ENCODE measurements around the gene NTMT1. TPM values are rescaled to one million over a fixed set of nuclear protein-coding genes. Genes with fewer than 3 reads are reported as not detected.

Gene NTMT1
- total RNA-seq, 1 experiment from 2014 or later, result 22.4 TPM

- Histone ChIP-seq H3K79me2 (ENCODE audit: low read length) (no peaks in the 10 kb centered on the region), H3K27me3 (ENCODE audit: low read length) (no peaks in the 10 kb centered on the region), H3K9me2 (replicated peaks; ENCODE audit: insufficient read depth, low read length) (no peaks in the 10 kb centered on the region), H3K36me3 (ENCODE audit: insufficient read depth, low read length) (no peaks in the 10 kb centered on the region), H3K4me1 (ENCODE audit: low read length) (no peaks in the 10 kb centered on the region), H4K20me1 (ENCODE audit: insufficient read depth, low read depth, low read length) (no peaks in the 10 kb centered on the region), H3K9ac (ENCODE audit: low read length) (no peak overlapping the region), H3K4me2 (ENCODE audit: low read depth, low read length, poor library complexity, severe bottlenecking) (no peak overlapping the region), H3K27ac (ENCODE audit: low read length) (no peak overlapping the region), H3K4me3 (ENCODE audit: low read length) (no peak overlapping the region), H3K9me3 (ENCODE audit: low read length) (no peaks in the 10 kb centered on the region), H2AFZ (ENCODE audit: low read length) (no peak overlapping the region)
- no peak for DNase-seq
Observed at GRCh38 chr9:129665814-129666520, 40.0 kb downstream of the NTMT1 start.

- no peak overlapping the region for H3K4me2 ChIP-seq (ENCODE audit: low read depth, low read length, poor library complexity, severe bottlenecking)
- H3K9me3 ChIP-seq (ENCODE audit: low read length), result no peaks in the 10 kb centered on the region
- no peak overlapping the region for H2AFZ ChIP-seq (ENCODE audit: low read length)
- no peaks in the 10 kb centered on the region for H3K4me1 ChIP-seq (ENCODE audit: low read length)
- H4K20me1 ChIP-seq (ENCODE audit: insufficient read depth, low read depth, low read length), result no peaks in the 10 kb centered on the region
- H3K79me2 ChIP-seq (ENCODE audit: low read length), result no peaks in the 10 kb centered on the region
- H3K9me2 ChIP-seq (replicated peaks; ENCODE audit: insufficient read depth, low read length), result no peaks in the 10 kb centered on the region
- H3K27me3 ChIP-seq (ENCODE audit: low read length), result no peaks in the 10 kb centered on the region
- no peaks in the 10 kb centered on the region for H3K36me3 ChIP-seq (ENCODE audit: insufficient read depth, low read length)
- H3K9ac ChIP-seq (ENCODE audit: low read length), result no peak overlapping the region
- DNase-seq, result no peak
- no peak overlapping the region for H3K4me3 ChIP-seq (ENCODE audit: low read length)
- H3K27ac ChIP-seq (ENCODE audit: low read length), result no peak overlapping the region
Observed at GRCh38 chr9:129666575-129666974, 40.6 kb downstream of the NTMT1 start.

GRCh38 chr9:129667378-129667777, 41.4 kb downstream of the NTMT1 start:
- H3K4me2 ChIP-seq (ENCODE audit: low read depth, low read length, poor library complexity, severe bottlenecking), result no peak overlapping the region
- H3K9me3 ChIP-seq (ENCODE audit: low read length), result no peaks in the 10 kb centered on the region
- H3K36me3 ChIP-seq (ENCODE audit: insufficient read depth, low read length), result no peaks in the 10 kb centered on the region
- H3K27ac ChIP-seq (ENCODE audit: low read length), result no peak overlapping the region
- no peaks in the 10 kb centered on the region for H3K27me3 ChIP-seq (ENCODE audit: low read length)
- H3K4me1 ChIP-seq (ENCODE audit: low read length), result no peaks in the 10 kb centered on the region
- no peaks in the 10 kb centered on the region for H4K20me1 ChIP-seq (ENCODE audit: insufficient read depth, low read depth, low read length)
- no peak overlapping the region for H3K9ac ChIP-seq (ENCODE audit: low read length)
- no peak overlapping the region for H2AFZ ChIP-seq (ENCODE audit: low read length)
- no peak overlapping the region for H3K4me3 ChIP-seq (ENCODE audit: low read length)
- no peak for DNase-seq
- no peaks in the 10 kb centered on the region for H3K9me2 ChIP-seq (replicated peaks; ENCODE audit: insufficient read depth, low read length)
- no peaks in the 10 kb centered on the region for H3K79me2 ChIP-seq (ENCODE audit: low read length)

GRCh38 chr9:129667850-129668249, 41.9 kb downstream of the NTMT1 start:
- no peaks in the 10 kb centered on the region for H3K36me3 ChIP-seq (ENCODE audit: insufficient read depth, low read length)
- no peaks in the 10 kb centered on the region for H3K79me2 ChIP-seq (ENCODE audit: low read length)
- no peak for DNase-seq
- H3K9ac ChIP-seq (ENCODE audit: low read length), result no peak overlapping the region
- no peak overlapping the region for H3K27ac ChIP-seq (ENCODE audit: low read length)
- H3K27me3 ChIP-seq (ENCODE audit: low read length), result no peaks in the 10 kb centered on the region
- H2AFZ ChIP-seq (ENCODE audit: low read length), result no peak overlapping the region
- H3K4me1 ChIP-seq (ENCODE audit: low read length), result no peaks in the 10 kb centered on the region
- H3K4me2 ChIP-seq (ENCODE audit: low read depth, low read length, poor library complexity, severe bottlenecking), result no peak overlapping the region
- H4K20me1 ChIP-seq (ENCODE audit: insufficient read depth, low read depth, low read length), result no peaks in the 10 kb centered on the region
- no peak overlapping the region for H3K4me3 ChIP-seq (ENCODE audit: low read length)
- H3K9me2 ChIP-seq (replicated peaks; ENCODE audit: insufficient read depth, low read length), result no peaks in the 10 kb centered on the region
- no peaks in the 10 kb centered on the region for H3K9me3 ChIP-seq (ENCODE audit: low read length)

GRCh38 chr9:129669141-129669718, 43.3 kb downstream of the NTMT1 start:
- no peak overlapping the region for H2AFZ ChIP-seq (ENCODE audit: low read length)
- no peak overlapping the region for H3K4me2 ChIP-seq (ENCODE audit: low read depth, low read length, poor library complexity, severe bottlenecking)
- no peaks in the 10 kb centered on the region for H3K27me3 ChIP-seq (ENCODE audit: low read length)
- H3K27ac ChIP-seq (ENCODE audit: low read length), result no peak overlapping the region
- H3K9me2 ChIP-seq (replicated peaks; ENCODE audit: insufficient read depth, low read length), result no peaks in the 10 kb centered on the region
- H3K9ac ChIP-seq (ENCODE audit: low read length), result no peak overlapping the region
- no peak for DNase-seq
- H3K79me2 ChIP-seq (ENCODE audit: low read length), result no peaks in the 10 kb centered on the region
- no peaks in the 10 kb centered on the region for H3K9me3 ChIP-seq (ENCODE audit: low read length)
- H3K36me3 ChIP-seq (ENCODE audit: insufficient read depth, low read length), result no peaks in the 10 kb centered on the region
- H3K4me1 ChIP-seq (ENCODE audit: low read length), result no peaks in the 10 kb centered on the region
- no peaks in the 10 kb centered on the region for H4K20me1 ChIP-seq (ENCODE audit: insufficient read depth, low read depth, low read length)
- no peak overlapping the region for H3K4me3 ChIP-seq (ENCODE audit: low read length)

- no peaks in the 10 kb centered on the region for H3K9me3 ChIP-seq (ENCODE audit: low read length)
- DNase-seq, result no peak
- no peak overlapping the region for H3K4me2 ChIP-seq (ENCODE audit: low read depth, low read length, poor library complexity, severe bottlenecking)
- no peaks in the 10 kb centered on the region for H3K4me1 ChIP-seq (ENCODE audit: low read length)
- no peak overlapping the region for H3K9ac ChIP-seq (ENCODE audit: low read length)
- H4K20me1 ChIP-seq (ENCODE audit: insufficient read depth, low read depth, low read length), result no peaks in the 10 kb centered on the region
- no peaks in the 10 kb centered on the region for H3K9me2 ChIP-seq (replicated peaks; ENCODE audit: insufficient read depth, low read length)
- no peaks in the 10 kb centered on the region for H3K27me3 ChIP-seq (ENCODE audit: low read length)
- no peak overlapping the region for H3K27ac ChIP-seq (ENCODE audit: low read length)
- H2AFZ ChIP-seq (ENCODE audit: low read length), result no peak overlapping the region
- no peak overlapping the region for H3K4me3 ChIP-seq (ENCODE audit: low read length)
- no peaks in the 10 kb centered on the region for H3K36me3 ChIP-seq (ENCODE audit: insufficient read depth, low read length)
- H3K79me2 ChIP-seq (ENCODE audit: low read length), result no peaks in the 10 kb centered on the region
Observed at GRCh38 chr9:129669946-129670345, 44.0 kb downstream of the NTMT1 start.

GRCh38 chr9:129671065-129671464, 45.1 kb downstream of the NTMT1 start:
- Histone ChIP-seq H3K9ac (ENCODE audit: low read length) (no peak overlapping the region), H3K4me1 (ENCODE audit: low read length) (no peaks in the 10 kb centered on the region), H3K27me3 (ENCODE audit: low read length) (no peaks in the 10 kb centered on the region), H3K79me2 (ENCODE audit: low read length) (no peaks in the 10 kb centered on the region), H3K36me3 (ENCODE audit: insufficient read depth, low read length) (no peaks in the 10 kb centered on the region), H3K27ac (ENCODE audit: low read length) (no peak overlapping the region), H4K20me1 (ENCODE audit: insufficient read depth, low read depth, low read length) (no peaks in the 10 kb centered on the region), H3K9me3 (ENCODE audit: low read length) (no peaks in the 10 kb centered on the region), H2AFZ (ENCODE audit: low read length) (no peak overlapping the region), H3K4me3 (ENCODE audit: low read length) (no peak overlapping the region), H3K4me2 (ENCODE audit: low read depth, low read length, poor library complexity, severe bottlenecking) (no peak overlapping the region), H3K9me2 (replicated peaks; ENCODE audit: insufficient read depth, low read length) (no peaks in the 10 kb centered on the region)
- DNase-seq, result no peak

GRCh38 chr9:129671519-129671918, 45.6 kb downstream of the NTMT1 start:
- Histone ChIP-seq H3K4me2 (ENCODE audit: low read depth, low read length, poor library complexity, severe bottlenecking) (no peak overlapping the region), H3K4me1 (ENCODE audit: low read length) (no peaks in the 10 kb centered on the region)
- no peak for DNase-seq

More at GRCh38 chr9:129671519-129671918, 45.6 kb downstream of the NTMT1 start:
- Histone ChIP-seq H3K9me2 (replicated peaks; ENCODE audit: insufficient read depth, low read length) (no peaks in the 10 kb centered on the region), H3K36me3 (ENCODE audit: insufficient read depth, low read length) (no peaks in the 10 kb centered on the region), H4K20me1 (ENCODE audit: insufficient read depth, low read depth, low read length) (no peaks in the 10 kb centered on the region), H2AFZ (ENCODE audit: low read length) (no peak overlapping the region), H3K9me3 (ENCODE audit: low read length) (no peaks in the 10 kb centered on the region), H3K27ac (ENCODE audit: low read length) (no peak overlapping the region), H3K9ac (ENCODE audit: low read length) (no peak overlapping the region), H3K79me2 (ENCODE audit: low read length) (no peaks in the 10 kb centered on the region), H3K27me3 (ENCODE audit: low read length) (no peaks in the 10 kb centered on the region), H3K4me3 (ENCODE audit: low read length) (no peak overlapping the region)

All from Karpas-422 (cell line).